RWPE2 (cell line): ENCODE results near the gene YY1.

Experiments
- ATAC-seq: fragments of 200-7000 bp; cut with Tn5 transposase; 3 replicates; pipeline ENCODE4 v1.9.1; 2021; ENCODE audit warnings: low read depth
- DNase-seq: peaks from one replicate; pipeline ENCODE4 v3.0.0-alpha.2; 2020; ENCODE audit warnings: low spot score
- H3K27ac ChIP-seq: fragments of 450-650 bp; 2 replicates; pipeline ENCODE4 v1.5.1; 2017; ENCODE audit warnings: mild to moderate bottlenecking; ENCODE audit not compliant: poor library complexity, severe bottlenecking
- H3K27me3 ChIP-seq: fragments of 250-450 bp; sonication (Bioruptor Pico); 2 replicates; pipeline ENCODE4 v1.5.1; 2021; ENCODE audit warnings: mild to moderate bottlenecking, moderate library complexity; ENCODE audit not compliant: insufficient read depth, poor library complexity, severe bottlenecking
- H3K36me3 ChIP-seq: fragments of 250-450 bp; sonication (Bioruptor Pico); 2 replicates; pipeline ENCODE4 v1.5.1; 2020; ENCODE audit warnings: low read depth, mild to moderate bottlenecking, moderate library complexity
- H3K4me1 ChIP-seq: fragments of 250-450 bp; sonication (Bioruptor Pico); 2 replicates; pipeline ENCODE4 v1.5.1; 2021; ENCODE audit warnings: mild to moderate bottlenecking, moderate library complexity; ENCODE audit not compliant: insufficient read depth, poor library complexity, severe bottlenecking
- H3K4me3 ChIP-seq: fragments of 250-450 bp; sonication (Bioruptor Pico); 2 replicates; pipeline ENCODE4 v1.5.1; 2021; ENCODE audit warnings: mild to moderate bottlenecking, moderate library complexity; ENCODE audit not compliant: severe bottlenecking
- H3K9me3 ChIP-seq: fragments of 250-450 bp; sonication (Bioruptor Pico); 2 replicates; pipeline ENCODE4 v1.5.1; 2021; ENCODE audit warnings: mild to moderate bottlenecking, moderate library complexity; ENCODE audit not compliant: severe bottlenecking
- TF ChIP-seq, protein P1 (sequence below): fragments of 450-650 bp; IDR thresholded peaks from one replicate; pipeline ENCODE4 v1.5.1; 2017; ENCODE audit warnings: mild to moderate bottlenecking, moderate library complexity; ENCODE audit not compliant: poor library complexity, severe bottlenecking

The YY1 gene

DNA sequence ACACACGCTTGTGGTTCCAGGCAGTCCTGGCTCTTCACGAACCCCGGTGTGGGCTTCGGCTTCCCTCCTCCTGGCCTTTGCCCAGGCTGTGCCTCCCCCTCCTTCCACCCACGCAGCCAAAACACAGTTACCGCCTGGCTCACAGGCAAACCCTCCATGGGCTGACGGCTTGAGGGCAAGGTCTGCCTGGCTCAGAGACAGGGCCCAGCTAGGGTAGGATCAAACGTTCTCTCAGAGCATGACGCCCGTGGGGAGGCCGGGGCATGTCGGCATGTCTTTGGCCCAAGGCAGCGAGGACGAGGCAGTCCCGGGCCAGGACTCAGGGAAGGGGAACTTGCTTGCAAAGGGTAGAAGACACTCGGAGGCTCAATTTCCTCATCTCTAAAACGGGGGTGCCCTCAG lies 86.3 kb downstream of the YY1 start:
- H3K9me3 ChIP-seq: no peaks in the 10 kb centered on the region
- H3K4me1 ChIP-seq: peaks cover 2% of the 10 kb centered on the region
- no peaks in the 10 kb centered on the region for H3K27me3 ChIP-seq
- TF ChIP-seq, protein P1, sequence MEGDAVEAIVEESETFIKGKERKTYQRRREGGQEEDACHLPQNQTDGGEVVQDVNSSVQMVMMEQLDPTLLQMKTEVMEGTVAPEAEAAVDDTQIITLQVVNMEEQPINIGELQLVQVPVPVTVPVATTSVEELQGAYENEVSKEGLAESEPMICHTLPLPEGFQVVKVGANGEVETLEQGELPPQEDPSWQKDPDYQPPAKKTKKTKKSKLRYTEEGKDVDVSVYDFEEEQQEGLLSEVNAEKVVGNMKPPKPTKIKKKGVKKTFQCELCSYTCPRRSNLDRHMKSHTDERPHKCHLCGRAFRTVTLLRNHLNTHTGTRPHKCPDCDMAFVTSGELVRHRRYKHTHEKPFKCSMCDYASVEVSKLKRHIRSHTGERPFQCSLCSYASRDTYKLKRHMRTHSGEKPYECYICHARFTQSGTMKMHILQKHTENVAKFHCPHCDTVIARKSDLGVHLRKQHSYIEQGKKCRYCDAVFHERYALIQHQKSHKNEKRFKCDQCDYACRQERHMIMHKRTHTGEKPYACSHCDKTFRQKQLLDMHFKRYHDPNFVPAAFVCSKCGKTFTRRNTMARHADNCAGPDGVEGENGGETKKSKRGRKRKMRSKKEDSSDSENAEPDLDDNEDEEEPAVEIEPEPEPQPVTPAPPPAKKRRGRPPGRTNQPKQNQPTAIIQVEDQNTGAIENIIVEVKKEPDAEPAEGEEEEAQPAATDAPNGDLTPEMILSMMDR: no peak
- no peak for ATAC-seq
- DNase-seq: no peak
- H3K27ac ChIP-seq: no peak overlapping the region
- no peaks in the 10 kb centered on the region for H3K36me3 ChIP-seq
- H3K4me3 ChIP-seq: no peak overlapping the region

DNA sequence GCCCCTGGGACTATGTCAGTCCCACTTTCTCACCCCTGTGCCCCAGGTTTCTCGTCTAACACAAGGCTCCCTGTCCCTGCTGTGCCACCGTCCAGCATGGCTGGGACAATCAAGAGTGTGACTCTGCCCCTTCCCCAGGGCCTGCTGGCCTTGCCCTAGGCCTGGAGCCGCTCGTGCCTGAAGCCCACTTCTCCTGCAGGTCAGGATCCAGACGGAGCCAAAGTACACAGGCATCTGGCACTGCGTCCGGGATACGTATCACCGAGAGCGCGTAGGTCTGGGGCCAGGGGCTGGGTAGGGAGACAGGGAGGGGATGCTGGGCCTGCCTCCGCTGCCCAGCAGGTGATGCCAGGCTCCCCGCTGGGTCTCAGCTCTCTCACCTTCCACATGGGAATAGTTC lies 87.0 kb downstream of the YY1 start:
- Histone ChIP-seq H3K9me3 (no peaks in the 10 kb centered on the region), H3K27me3 (no peaks in the 10 kb centered on the region), H3K4me3 (no peak overlapping the region), H3K36me3 (no peaks in the 10 kb centered on the region), H3K27ac (no peak overlapping the region), H3K4me1 (no peaks in the 10 kb centered on the region)
- TF ChIP-seq, protein P1: no peak
- ATAC-seq: no peak
- DNase-seq: no peak

DNA sequence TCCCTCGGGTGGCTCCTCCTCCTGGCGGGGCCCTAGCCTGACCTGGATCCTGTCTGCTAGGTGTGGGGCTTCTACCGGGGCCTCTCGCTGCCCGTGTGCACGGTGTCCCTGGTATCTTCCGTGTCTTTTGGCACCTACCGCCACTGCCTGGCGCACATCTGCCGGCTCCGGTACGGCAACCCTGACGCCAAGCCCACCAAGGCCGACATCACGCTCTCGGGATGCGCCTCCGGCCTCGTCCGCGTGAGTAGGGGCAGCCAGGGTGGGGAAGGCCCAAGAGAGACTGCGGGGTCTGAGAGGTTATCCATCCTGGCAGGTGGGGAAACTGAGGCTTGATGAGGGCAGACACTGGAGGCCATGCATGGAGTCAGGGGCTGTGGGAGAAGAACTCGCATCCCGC lies 88.2 kb downstream of the YY1 start:
- Histone ChIP-seq H3K27ac (no peak overlapping the region), H3K4me1 (no peaks in the 10 kb centered on the region), H3K4me3 (no peak overlapping the region), H3K36me3 (no peaks in the 10 kb centered on the region), H3K9me3 (no peaks in the 10 kb centered on the region), H3K27me3 (no peaks in the 10 kb centered on the region)
- TF ChIP-seq, protein P1: no peak
- ATAC-seq (no peak), DNase-seq (no peak)

DNA sequence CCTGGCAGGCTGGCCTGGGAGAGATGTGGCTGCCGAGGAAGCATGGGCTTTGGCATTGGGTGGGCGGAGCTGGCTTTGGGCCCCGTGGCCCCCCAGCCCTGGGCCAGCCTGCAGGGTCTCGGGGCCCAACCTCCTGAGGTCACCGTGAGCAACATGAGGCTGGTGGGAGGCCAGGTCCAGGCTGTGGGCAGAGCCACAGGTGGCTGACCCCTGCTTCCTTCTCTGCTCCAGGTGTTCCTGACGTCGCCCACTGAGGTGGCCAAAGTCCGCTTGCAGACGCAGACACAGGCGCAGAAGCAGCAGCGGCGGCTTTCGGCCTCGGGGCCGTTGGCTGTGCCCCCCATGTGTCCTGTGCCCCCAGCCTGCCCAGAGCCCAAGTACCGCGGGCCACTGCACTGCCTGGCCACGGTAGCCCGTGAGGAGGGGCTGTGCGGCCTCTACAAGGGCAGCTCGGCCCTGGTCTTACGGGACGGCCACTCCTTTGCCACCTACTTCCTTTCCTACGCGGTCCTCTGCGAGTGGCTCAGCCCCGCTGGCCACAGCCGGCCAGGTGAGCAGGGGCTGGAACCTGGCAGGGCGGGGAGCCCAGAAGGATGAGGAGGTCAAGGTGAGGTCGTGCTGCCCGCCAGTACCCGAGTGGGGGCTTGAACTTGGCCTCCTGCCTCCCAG lies 89.7 kb downstream of the YY1 start:
- peaks cover 4% of the 10 kb centered on the region; the same call in 1 of the 2 replicates for H3K36me3 ChIP-seq
- no peak for DNase-seq
- TF ChIP-seq, protein P1: no peak
- H3K27me3 ChIP-seq: no peaks in the 10 kb centered on the region
- H3K27ac ChIP-seq: no peak overlapping the region
- no peak for ATAC-seq
- no peak overlapping the region for H3K4me3 ChIP-seq
- H3K9me3 ChIP-seq: no peaks in the 10 kb centered on the region
- no peaks in the 10 kb centered on the region for H3K4me1 ChIP-seq

DNA sequence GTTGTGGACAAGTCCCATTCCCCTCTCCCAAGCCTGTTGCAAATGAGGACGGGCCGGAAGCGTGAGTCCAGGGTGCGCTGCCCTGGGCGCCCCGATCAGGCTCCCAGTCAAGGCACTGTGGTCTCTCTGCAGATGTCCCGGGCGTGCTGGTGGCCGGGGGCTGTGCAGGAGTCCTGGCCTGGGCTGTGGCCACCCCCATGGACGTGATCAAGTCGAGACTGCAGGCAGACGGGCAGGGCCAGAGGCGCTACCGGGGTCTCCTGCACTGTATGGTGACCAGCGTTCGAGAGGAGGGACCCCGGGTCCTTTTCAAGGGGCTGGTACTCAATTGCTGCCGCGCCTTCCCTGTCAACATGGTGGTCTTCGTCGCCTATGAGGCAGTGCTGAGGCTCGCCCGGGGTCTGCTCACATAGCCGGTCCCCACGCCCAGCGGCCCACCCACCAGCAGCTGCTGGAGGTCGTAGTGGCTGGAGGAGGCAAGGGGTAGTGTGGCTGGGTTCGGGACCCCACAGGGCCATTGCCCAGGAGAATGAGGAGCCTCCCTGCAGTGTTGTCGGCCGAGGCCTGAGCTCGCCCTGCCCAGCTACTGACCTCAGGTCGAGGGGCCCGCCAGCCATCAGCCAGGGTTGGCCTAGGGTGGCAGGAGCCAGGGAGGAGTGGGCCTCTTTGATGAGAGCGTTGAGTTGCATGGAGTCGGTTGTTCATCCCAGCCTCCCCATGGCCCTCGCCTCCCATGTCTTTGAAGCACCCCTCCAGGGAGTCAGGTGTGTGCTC lies 90.5 kb downstream of the YY1 start:
- Histone ChIP-seq H3K27ac (no peak overlapping the region), H3K4me3 (no peak overlapping the region), H3K27me3 (no peaks in the 10 kb centered on the region), H3K36me3 (peaks cover 10% of the 10 kb centered on the region), H3K4me1 (no peaks in the 10 kb centered on the region), H3K9me3 (no peaks in the 10 kb centered on the region)
- TF ChIP-seq, protein P1: no peak
- no peak for DNase-seq
- ATAC-seq: no peak
